NAMALWA (cell line): ENCODE data around the gene ACTN4.
A peak's percentile ranks its signal among the peaks of the same experiment; 100 is the strongest.

Experiments
- DNase-seq: peaks from one replicate; pipeline ENCODE4 v3.0.0-alpha.2; 2015; ENCODE audit warnings: low spot score

Gene ACTN4

DNA sequence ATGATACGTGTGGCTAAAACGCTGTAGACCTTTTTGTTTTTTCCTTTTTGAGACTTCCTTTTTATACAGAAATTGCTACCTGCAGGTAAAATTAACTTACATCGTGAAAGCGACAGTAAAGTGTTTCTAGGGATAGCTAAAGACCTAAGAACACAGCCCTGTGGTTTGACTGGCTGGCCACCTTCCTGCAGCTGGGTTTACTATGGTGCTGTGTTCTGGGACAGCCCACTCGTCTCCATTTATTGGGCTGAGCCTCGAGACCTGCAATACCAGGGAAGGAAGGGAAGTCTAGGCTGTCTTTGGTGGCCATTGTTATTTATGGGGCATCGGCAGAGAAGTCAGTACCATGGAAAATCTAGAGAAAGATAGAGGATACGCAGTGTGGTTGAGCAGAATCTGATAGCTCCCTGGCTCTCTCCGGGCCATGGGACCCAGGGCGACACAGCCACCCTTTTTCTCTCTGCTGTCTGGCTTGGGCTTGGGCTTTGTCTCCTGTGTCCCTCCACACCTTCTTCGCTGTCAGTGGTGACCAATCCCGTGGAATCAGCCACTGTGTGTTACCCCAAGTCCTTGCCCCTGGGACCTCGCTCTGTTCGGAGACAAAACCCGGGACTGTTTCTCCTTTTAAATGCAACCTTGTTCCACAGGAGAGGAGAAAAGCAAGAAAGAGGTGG is 30.9 kb downstream of the ACTN4 start:
- DNase-seq = no peak

GRCh38 chr19:38678891-38679494 is 31.5 kb downstream of the ACTN4 start:
- no peak for DNase-seq

GRCh38 chr19:38679839-38680238 is 32.4 kb downstream of the ACTN4 start:
- no peak for DNase-seq

DNA sequence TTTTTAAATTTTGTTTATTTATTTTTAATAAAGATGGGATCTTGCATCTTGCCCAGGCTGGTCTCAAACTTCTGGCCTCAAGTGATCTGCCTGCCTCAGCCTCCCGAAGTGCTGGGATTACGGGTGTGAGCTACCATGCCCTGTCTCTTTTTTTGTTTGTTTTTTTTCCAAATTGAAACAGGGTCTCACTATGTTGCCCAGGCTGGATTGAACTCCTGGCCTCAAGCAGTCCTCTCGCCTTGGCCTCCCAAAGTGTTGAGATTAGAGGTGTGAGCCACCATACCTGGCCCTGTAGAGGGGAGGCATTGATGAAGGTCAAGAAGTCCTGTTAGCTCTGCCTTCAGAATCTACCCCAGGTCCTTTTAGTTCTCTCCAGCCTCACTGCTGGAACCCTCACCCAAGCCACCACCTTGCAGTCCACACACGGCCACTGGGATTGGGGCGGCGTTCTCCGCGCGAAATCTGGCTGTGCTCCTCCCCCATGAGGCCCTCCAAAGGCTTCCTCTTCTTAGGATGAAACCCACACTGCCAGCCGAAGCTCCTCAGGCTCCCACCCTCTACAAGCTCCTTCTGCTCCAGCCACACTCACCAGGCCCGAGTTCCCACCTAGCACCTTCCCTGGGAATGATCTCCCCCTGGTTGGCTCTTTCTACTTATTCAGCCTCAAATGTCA is 34.9 kb downstream of the ACTN4 start:
- DNase-seq = no peak

GRCh38 chr19:38682872-38683392 is 35.5 kb downstream of the ACTN4 start:
- DNase-seq = no peak

DNA sequence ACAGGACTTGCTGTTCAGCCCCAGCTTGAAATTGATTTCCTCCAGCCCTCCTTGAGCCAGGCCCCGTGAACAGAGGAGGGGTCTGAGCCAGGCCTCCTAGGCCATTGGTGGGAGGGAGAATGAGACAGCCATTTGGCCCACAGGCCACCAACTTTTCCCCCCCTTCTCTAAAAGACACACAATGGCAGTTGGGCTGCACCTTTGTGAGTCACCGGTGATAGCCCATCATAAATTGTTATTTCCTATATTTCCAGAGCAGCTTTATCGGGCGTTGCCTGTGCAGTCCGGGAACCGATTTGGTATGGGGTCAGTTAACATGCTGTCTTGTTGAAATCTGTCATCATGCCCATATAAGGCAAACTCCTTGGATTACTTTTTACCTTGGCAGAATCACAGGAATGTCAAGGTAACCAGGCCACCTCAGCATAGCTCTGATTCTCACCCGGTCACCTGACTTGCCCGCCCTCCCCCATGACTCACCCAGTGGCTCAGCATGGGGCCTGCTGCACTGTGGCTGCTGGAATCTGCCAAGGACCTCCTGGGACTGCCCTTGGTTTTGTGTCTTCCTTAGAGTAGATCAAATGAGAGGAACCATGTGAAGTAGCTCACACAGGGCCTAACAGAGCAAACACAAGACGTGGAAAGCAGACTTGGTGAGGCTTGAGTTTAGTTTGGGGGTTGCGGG is 36.1 kb downstream of the ACTN4 start:
- DNase-seq = no peak

GRCh38 chr19:38684078-38684861 is 36.8 kb downstream of the ACTN4 start:
- no peak for DNase-seq

DNA sequence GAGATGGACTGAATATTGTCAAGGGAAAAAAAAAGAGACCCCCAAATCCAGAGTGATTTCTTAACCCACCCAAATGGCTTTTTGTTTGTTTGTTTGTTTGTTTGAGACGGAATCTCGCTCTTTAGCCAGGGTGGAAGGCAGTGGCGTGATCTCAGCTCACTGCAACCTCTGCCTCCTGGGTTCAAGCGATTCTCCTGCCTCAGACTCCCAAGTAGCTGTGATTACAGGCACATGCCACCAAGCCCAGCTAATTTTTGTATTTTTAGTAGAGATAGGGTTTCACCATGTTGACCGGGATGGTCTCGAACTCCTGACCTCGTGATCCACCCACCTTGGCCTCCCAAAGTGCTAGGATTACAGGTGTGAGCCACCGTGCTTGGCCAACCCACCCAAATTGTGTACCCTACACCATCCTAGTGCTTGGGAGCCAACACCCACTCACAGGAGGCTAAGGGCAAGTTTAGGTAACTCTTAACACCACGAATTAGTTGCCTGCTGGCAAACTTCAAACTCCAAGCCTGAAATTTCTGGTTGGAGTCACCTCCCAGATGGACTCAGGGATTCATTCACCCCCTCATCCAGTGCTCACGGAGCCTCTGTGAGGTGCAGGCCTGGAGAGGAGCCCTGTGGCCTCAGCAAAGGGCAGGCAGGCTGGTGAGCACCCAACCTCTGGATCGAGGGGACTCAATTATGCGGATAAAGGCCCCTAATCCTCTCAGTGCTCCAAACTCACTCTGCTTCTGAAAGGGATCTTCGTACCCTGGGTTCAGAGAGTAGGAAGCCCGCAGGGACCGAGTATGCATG is 37.6 kb downstream of the ACTN4 start:
- DNase-seq = no peak

DNA sequence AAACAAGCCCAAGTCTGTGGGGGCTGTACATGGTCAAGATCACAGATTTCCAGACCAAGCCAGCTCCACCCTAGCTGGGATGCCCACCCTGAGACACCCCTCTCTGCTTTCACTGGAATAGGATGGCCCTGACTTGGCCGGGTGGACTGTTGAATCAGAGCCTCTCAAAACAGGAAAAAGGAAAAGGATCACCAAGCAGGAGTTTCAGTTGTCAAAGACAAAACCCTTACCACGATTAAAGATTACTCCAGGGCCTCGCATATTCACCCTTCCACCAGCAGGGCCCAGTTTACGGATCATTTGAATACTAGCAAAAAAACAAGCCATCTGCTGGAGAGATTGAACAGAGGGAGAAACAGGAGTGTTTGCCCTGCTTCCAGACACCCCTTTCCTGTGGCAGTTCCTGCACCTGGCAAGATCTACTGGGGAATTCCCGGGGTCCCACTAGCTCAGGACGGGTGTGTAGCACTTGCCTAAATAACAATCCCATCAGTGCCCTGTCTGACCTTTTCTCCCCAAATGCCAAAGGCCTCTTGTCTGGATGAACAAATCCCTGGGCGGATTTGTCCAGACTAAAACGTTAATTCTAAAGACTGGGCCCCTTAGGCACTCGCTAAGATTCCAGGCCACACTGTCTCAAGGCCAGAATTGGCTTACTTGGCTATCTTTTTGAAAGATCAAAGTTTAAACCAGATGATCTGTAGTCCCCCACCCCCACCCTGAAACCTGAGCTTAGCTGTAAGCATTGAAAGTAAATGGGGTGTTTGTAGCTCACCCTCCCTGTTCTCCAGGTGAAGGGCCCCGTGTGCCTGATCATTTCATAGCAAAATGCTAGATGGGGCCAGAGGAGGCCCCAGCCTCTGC is 38.4 kb downstream of the ACTN4 start:
- DNase-seq = peak; percentile 41

- no peak for DNase-seq
Measured at GRCh38 chr19:38686530-38686888, 39.1 kb downstream of the ACTN4 start.

DNA sequence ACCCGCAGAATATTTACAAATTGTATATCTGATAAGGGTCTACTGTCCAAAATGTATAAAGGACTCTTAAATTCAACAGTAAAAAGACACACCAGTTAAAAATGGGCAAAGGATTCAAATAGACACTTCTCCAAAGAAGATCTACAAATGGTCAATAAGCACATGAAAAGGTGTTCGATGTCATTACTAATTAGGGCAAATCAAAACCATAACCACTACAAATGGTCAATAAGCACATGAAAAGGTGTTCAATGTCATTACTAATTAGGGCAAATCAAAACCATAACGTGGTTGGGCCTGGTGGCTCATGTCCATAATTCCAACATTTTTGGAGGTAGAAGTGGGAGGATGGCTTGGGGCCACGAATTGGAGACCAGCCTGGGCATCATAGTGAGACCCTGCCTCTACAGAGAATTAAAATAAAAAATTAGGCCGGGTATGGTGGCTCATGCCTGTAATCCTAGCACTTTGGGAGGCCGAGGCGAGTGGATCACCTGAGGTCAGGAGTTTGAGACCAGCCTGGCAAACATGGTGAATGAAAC is 40.5 kb downstream of the ACTN4 start:
- no peak for DNase-seq

GRCh38 chr19:38690146-38690545 is 42.7 kb downstream of the ACTN4 start:
- DNase-seq = no peak

DNA sequence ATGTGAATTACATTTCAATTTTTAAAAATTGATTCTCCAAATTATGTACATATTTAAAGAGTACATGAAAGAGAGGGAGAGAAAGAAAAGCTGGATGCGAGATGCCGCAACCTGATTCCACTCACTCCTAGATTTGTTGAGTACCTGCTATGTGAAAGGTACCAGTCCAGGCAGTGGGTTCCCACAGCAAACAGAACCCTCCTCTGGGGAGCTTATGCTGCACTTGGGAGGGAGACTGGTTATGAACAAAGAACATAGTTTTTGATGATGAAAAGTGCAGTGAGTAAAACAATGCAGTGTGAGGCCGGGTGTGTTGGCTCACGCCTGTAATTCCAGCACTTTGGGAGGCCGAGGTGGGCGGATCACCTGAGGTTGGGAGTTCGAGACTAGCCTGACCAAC is 43.4 kb downstream of the ACTN4 start:
- no peak for DNase-seq

- DNase-seq = no peak
Measured at GRCh38 chr19:38691938-38692457, 44.5 kb downstream of the ACTN4 start.

DNA sequence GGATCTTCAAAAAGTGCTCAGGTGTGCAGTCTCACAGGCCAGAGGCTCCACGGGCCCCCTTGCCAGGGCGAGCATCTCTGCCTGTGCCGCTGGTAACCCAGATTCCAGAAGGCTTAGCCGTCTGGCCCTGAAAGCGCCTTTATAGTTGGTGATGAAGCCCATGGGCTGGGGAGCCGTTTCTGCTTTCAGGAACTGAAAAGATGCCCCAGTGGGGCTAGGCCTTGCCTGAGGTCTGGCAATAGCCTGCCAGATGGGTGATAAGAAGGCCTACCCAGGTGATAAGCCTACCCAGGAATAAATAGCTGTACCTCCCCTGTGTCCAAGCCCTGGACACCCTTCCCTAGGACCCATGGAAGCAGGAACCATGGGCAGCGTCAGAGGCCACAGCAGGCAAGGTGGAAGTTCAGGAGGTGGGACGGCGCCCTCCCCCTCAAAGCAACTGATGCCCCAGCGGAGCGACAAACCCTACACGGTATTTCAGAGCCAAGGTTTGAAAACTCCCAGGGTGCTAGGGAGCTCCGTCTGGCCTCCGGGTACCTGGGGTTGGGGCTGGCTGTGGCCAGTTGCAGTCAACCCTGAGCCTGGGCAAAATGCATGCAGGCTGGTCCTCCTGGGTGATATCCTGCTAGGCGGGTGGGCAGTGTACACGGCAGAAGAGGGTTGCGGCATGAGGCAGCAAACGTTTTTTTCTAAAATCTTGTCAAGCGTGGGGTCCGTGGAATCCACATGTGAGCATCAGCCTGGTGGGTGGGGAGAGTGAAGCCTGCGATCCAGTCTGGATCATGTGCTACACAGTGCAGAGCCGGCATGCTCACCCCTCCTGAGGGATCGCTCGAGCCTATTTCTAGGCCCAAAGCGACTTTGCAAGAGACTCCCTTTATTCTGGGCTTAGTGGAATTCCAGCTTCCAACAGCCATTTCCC is 45.3 kb downstream of the ACTN4 start:
- no peak for DNase-seq

DNA sequence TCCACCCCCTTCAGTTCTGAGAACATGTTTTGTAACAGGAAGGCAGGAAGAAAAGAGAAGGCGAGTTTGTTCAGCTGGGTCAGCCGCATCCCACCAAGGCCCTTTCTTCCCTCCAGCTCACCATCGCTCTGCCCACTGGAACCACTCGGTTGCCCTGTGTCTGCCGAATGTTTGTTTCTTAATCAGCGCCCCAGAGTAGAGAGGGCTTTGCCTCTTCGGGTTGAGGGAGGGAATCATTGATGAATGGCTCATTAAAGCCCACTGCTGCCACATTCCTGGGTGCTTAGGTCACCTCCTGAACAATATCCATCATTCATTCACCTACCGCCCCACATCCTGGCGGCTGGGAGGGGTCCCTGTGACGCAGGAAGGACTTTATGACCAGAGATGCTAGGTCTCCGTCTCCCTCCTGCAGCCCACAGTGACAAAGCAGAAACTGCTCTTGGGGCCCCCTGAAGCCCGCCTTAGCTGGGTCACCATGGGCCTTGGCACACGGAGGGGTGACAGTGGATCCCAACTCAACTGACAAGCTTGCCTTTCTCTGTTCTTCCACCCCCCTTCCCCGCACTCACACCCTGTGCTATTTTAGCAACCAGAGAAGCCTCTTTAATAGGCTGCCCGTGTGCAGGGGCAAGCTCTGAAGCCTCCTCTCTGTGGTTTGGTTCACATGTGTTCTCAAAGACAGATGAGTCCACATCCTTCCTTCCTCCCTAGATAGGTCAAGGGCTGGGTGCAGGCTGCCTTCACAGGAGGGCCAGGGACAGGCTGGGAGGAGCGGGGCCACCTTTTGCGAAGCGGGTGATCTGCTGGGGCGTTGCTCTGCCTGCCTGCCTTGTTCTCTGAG is 46.2 kb downstream of the ACTN4 start:
- DNase-seq = no peak

GRCh38 chr19:38695317-38695683 is 47.9 kb downstream of the ACTN4 start:
- DNase-seq = no peak
